HFF-Myc (cell line): ENCODE results near the gene GUCY1A1.

Experiments used
- DNase-seq: peaks from one replicate; pipeline ENCODE4 v3.0.0-alpha.2; 2011; ENCODE audit warnings: low read depth; ENCODE audit errors: extremely low read depth
- H3K4me3 ChIP-seq: replicated peaks from 2 replicates; pipeline ENCODE4 v1.5.1; 2011; ENCODE audit warnings: low read depth, mild to moderate bottlenecking, control low read depth, low read length
- CTCF ChIP-seq: IDR thresholded peaks from 2 replicates; pipeline ENCODE4 v1.5.1; 2012; ENCODE audit warnings: mild to moderate bottlenecking, low read depth, low read length, control low read depth; ENCODE audit errors: missing control alignments

GUCY1A1 gene

DNA sequence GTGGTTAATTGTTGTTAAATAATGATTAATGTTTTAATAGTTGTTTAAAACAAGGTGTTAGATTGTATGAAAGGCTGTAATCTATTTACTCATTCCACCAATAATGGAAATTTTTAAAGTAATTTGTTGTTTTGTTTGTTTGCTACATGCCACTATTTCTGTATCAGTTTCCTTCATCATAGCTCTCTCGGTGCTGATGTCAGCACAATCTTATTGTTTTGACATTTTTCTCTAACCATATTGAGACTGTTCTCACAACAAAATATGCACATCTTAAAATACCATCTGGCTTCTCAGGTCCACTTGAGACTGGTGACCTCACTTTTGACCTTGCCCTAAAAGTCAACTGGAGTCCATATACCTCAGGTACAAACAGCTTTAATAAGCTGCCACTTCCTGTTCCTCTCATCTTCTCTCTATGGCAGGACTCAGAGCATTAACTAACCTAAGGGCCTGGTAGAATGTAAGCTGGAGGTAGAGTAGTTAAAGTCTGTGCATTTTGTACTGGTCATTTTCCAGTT, 91.2 kb downstream of the GUCY1A1 start:
- no peak for DNase-seq
- H3K4me3 ChIP-seq, result no peak overlapping the region
- no peak for TF ChIP-seq CTCF

- TF ChIP-seq CTCF, result no peak
- H3K4me3 ChIP-seq, result peak within 1 kb of the TSS; percentile 51
- DNase-seq, result peak; percentile 61
Measured at GRCh38 chr4:155758481-155759371, 92.1 kb downstream of the GUCY1A1 start, which contains the start of gene GUCY1B1. GUCY1B1 (plus strand) TSS chr4:155759021; CDS start chr4:155759141, 120 bp downstream.

GRCh38 chr4:155759372-155760252, 93.0 kb downstream of the GUCY1A1 start:
- TF ChIP-seq CTCF, result no peak
- peak overlapping the region; percentile 51 for H3K4me3 ChIP-seq
- no peak for DNase-seq

DNA sequence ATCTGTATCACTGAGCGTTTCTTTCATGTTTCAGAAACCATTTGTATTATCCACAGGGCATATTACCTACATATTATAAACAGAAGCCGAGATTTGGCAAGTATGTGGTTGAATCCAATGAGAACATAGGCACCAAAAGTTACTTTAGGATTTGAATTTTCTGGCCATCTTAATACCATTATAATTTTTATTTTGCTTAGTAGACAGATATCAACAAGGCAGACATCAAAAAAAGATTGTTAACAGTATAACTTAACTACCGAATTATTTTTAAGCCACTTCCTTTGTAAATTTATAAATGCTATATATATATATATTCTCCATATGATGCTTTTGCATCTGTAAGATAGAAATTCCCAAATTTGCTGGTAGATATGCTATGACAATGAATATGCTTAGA, 94.4 kb downstream of the GUCY1A1 start:
- TF ChIP-seq CTCF, result no peak
- DNase-seq, result no peak

GRCh38 chr4:155761916-155762315, 95.3 kb downstream of the GUCY1A1 start:
- no peak for TF ChIP-seq CTCF
- no peak overlapping the region for H3K4me3 ChIP-seq
- DNase-seq, result no peak

More for the DNA sequence above, 94.4 kb downstream of the GUCY1A1 start:
- no peak overlapping the region for H3K4me3 ChIP-seq

GRCh38 chr4:155762334-155762733, 95.7 kb downstream of the GUCY1A1 start:
- DNase-seq, result no peak
- H3K4me3 ChIP-seq, result no peak overlapping the region
- TF ChIP-seq CTCF, result no peak
